HG03432 (cell line): ENCODE data around the gene HS6ST3.
"Not testable (repeated sequence)": the region's sequence is repeated elsewhere in the genome, so short reads cannot be mapped to it uniquely, and the experiment has no call there.

Experiments
- ATAC-seq: cut with Tn5 transposase; IDR thresholded peaks from one replicate; pipeline ENCODE4 v1.9.1; 2021; ENCODE audit warnings: mild to moderate bottlenecking, moderate library complexity; ENCODE audit not compliant: unreplicated experiment

Gene HS6ST3

GRCh38 chr13:96089749-96090239, at the start of gene HS6ST3:
Gene HS6ST3 (plus strand): TSS chr13:96090107.
- ATAC-seq = peak; percentile 49

- ATAC-seq = no peak
These were observed 48.4 kb upstream of the HS6ST3 start for GRCh38 chr13:96041326-96042110.

GRCh38 chr13:96044238-96044637, 45.7 kb upstream of the HS6ST3 start:
- no peak for ATAC-seq

GRCh38 chr13:96046449-96047126, 43.3 kb upstream of the HS6ST3 start:
- ATAC-seq = not testable (repeated sequence)

- ATAC-seq = not testable (repeated sequence)
These were observed 39.0 kb upstream of the HS6ST3 start for GRCh38 chr13:96050955-96051354.

- ATAC-seq = not testable (repeated sequence)
These were observed 38.4 kb upstream of the HS6ST3 start for GRCh38 chr13:96051491-96051890.

GRCh38 chr13:96051946-96052345, 38.0 kb upstream of the HS6ST3 start:
- not testable (repeated sequence) for ATAC-seq

GRCh38 chr13:96052656-96053002, 37.3 kb upstream of the HS6ST3 start:
- peak; percentile 60 for ATAC-seq

- ATAC-seq = peak; percentile 97
These were observed 36.8 kb upstream of the HS6ST3 start, which contains the start of gene UGGT2 for GRCh38 chr13:96053003-96053703. Gene UGGT2 (minus strand): TSS chr13:96053401. CDS start chr13:96053312, 89 bp downstream.

GRCh38 chr13:96065849-96066248, 24.1 kb upstream of the HS6ST3 start:
- no peak for ATAC-seq

- ATAC-seq = no peak
These were observed 21.2 kb upstream of the HS6ST3 start for GRCh38 chr13:96068729-96069128.

GRCh38 chr13:96071504-96071903, 18.4 kb upstream of the HS6ST3 start:
- no peak for ATAC-seq

GRCh38 chr13:96072392-96072791, 17.5 kb upstream of the HS6ST3 start:
- no peak for ATAC-seq

- peak; percentile 67 for ATAC-seq
These were observed 13.9 kb upstream of the HS6ST3 start for GRCh38 chr13:96075953-96076543.

- ATAC-seq = no peak
These were observed 9.2 kb upstream of the HS6ST3 start for GRCh38 chr13:96080676-96081075.

- ATAC-seq = no peak
These were observed 8.0 kb upstream of the HS6ST3 start for GRCh38 chr13:96081888-96082287.

GRCh38 chr13:96082640-96083039, 7.3 kb upstream of the HS6ST3 start:
- no peak for ATAC-seq

- no peak for ATAC-seq
These were observed 3.2 kb upstream of the HS6ST3 start for GRCh38 chr13:96086736-96087135.

- no peak for ATAC-seq
These were observed 768 bp upstream of the HS6ST3 start for GRCh38 chr13:96089139-96089538.

- ATAC-seq = peak; percentile 53
These were observed 564 bp downstream of the HS6ST3 start for GRCh38 chr13:96090240-96091101.
